ENCODE measurements around the gene FAM162A.
A peak's percentile ranks its signal among the peaks of the same experiment; 100 is the strongest.

Gene FAM162A

GRCh38 chr3:122387709-122388108 is 3.7 kb downstream of the FAM162A start:
- DNase-seq (ENCODE audit: low spot score), result no peak
- H3K4me3 ChIP-seq, result no peak overlapping the region
- H3K27ac ChIP-seq, result no peak overlapping the region
- no peak for TF ChIP-seq CTCF (IDR thresholded peaks at IDR 0.05)

GRCh38 chr3:122389197-122389596 is 5.2 kb downstream of the FAM162A start:
- no peak for TF ChIP-seq CTCF (IDR thresholded peaks at IDR 0.05)
- Histone ChIP-seq H3K27ac (no peak overlapping the region), H3K4me3 (no peak overlapping the region)
- no peak for DNase-seq (ENCODE audit: low spot score)

GRCh38 chr3:122389892-122390291 is 5.9 kb downstream of the FAM162A start:
- Histone ChIP-seq H3K4me3 (no peak overlapping the region), H3K27ac (no peak overlapping the region)
- TF ChIP-seq CTCF (IDR thresholded peaks at IDR 0.05), result no peak
- no peak for DNase-seq (ENCODE audit: low spot score)

GRCh38 chr3:122390665-122391064 is 6.7 kb downstream of the FAM162A start:
- no peak overlapping the region for H3K27ac ChIP-seq
- no peak overlapping the region for H3K4me3 ChIP-seq
- no peak for DNase-seq (ENCODE audit: low spot score)
- no peak for TF ChIP-seq CTCF (IDR thresholded peaks at IDR 0.05)

- DNase-seq (ENCODE audit: low spot score), result no peak
- Histone ChIP-seq H3K4me3 (no peak overlapping the region), H3K27ac (no peak overlapping the region)
- TF ChIP-seq CTCF (IDR thresholded peaks at IDR 0.05), result no peak
These were observed 7.9 kb downstream of the FAM162A start for GRCh38 chr3:122391681-122392446.

GRCh38 chr3:122392868-122393844 is 9.2 kb downstream of the FAM162A start:
- no peak for DNase-seq (ENCODE audit: low spot score)
- peak; percentile 76 for TF ChIP-seq CTCF (IDR thresholded peaks at IDR 0.05)
- H3K4me3 ChIP-seq, result no peak overlapping the region
- H3K27ac ChIP-seq, result no peak overlapping the region
